CD8-positive, alpha-beta memory T cell (primary cell): Measurements from ENCODE around the gene CTNND2. TPM values are rescaled to one million over a fixed set of nuclear protein-coding genes. Genes with fewer than 3 reads are reported as not detected.
"Not testable (repeated sequence)": the region's sequence is repeated elsewhere in the genome, so short reads cannot be mapped to it uniquely, and the experiment has no call there.

ENCODE experiments used
- CTCF ChIA-PET: fragments of 350-600 bp; sonication (Branson Sonifier 250); formaldehyde crosslinking; loops from one replicate; lab custom pipeline; 2021; ENCODE audit warnings: antibody characterized with exemption; lab: Charles Lee
- POLR2A ChIA-PET: fragments of 350-600 bp; sonication (Branson Sonifier 250); formaldehyde crosslinking; loops from one replicate; lab custom pipeline; 2021; ENCODE audit warnings: antibody characterized with exemption; lab: Charles Lee
- DNase-seq, 5 donors: peaks; one replicate each; pipeline versions ENCODE4 v3.0.0 to v3.0.0-alpha.2; 2020 to 2022; ENCODE audit warnings: mixed read lengths in 1 of 5
- H3K27ac ChIP-seq: one replicate; pipeline ENCODE4 v1.7.0; 2013; ENCODE audit warnings: low read depth, mild to moderate bottlenecking, low read length, moderate library complexity
- H3K27me3 ChIP-seq: 2 replicates; pipeline ENCODE4 v1.7.0; 2013; ENCODE audit warnings: low read length, mild to moderate bottlenecking; ENCODE audit not compliant: insufficient read depth, poor library complexity, severe bottlenecking
- H3K36me3 ChIP-seq: 2 replicates; pipeline ENCODE4 v1.7.0; 2013; ENCODE audit warnings: mild to moderate bottlenecking, low read length, moderate library complexity; ENCODE audit not compliant: insufficient read depth
- H3K4me1 ChIP-seq: 2 replicates; pipeline ENCODE4 v1.7.0; 2013; ENCODE audit warnings: mild to moderate bottlenecking, low read length, moderate library complexity; ENCODE audit not compliant: insufficient read depth
- H3K4me3 ChIP-seq: 2 replicates; pipeline ENCODE4 v1.7.0; 2013; ENCODE audit warnings: mild to moderate bottlenecking, low read length
- H3K9me3 ChIP-seq: 2 replicates; pipeline ENCODE4 v1.7.0; 2013; ENCODE audit warnings: mild to moderate bottlenecking, low read length
- H3K27ac Mint-ChIP-seq, 8 donors: one replicate each; pipeline ENCODE4 v1.8.0; 2020 to 2021; ENCODE audit warnings: mixed read lengths in 8 of 8, mild to moderate bottlenecking in 6 of 8, inconsistent platforms in 3 of 8, moderate library complexity in 3 of 8
- H3K27me3 Mint-ChIP-seq, 2 donors: one replicate each; pipeline ENCODE4 v1.8.0; 2020 to 2021; ENCODE audit warnings: mixed read lengths in 2 of 2, mild to moderate bottlenecking in 1 of 2, moderate library complexity in 1 of 2
- H3K36me3 Mint-ChIP-seq, 3 donors: one replicate each; pipeline ENCODE4 v1.8.0; 2020 to 2021; ENCODE audit warnings: mixed read lengths in 3 of 3, inconsistent platforms in 1 of 3, mild to moderate bottlenecking in 1 of 3
- H3K4me1 Mint-ChIP-seq, 3 donors: one replicate each; pipeline ENCODE4 v1.8.0; 2020 to 2021; ENCODE audit warnings: mixed read lengths in 3 of 3, inconsistent platforms in 1 of 3, mild to moderate bottlenecking in 1 of 3
- H3K4me3 Mint-ChIP-seq, 7 donors: one replicate each; pipeline ENCODE4 v1.8.0; 2020 to 2021; ENCODE audit warnings: mixed read lengths in 7 of 7, mild to moderate bottlenecking in 6 of 7, moderate library complexity in 4 of 7, inconsistent platforms in 2 of 7
- H3K9me3 Mint-ChIP-seq, 5 donors: one replicate each; pipeline ENCODE4 v1.8.0; 2020 to 2022; ENCODE audit warnings: mixed read lengths in 5 of 5, mild to moderate bottlenecking in 3 of 5, moderate library complexity in 2 of 5, inconsistent platforms in 1 of 5
- polyA plus RNA-seq: library from polyadenylated mRNA; unstranded; fragments of 300-500 nt; fragmentation: Illumina TruSeq; gene quantifications from one replicate; pipeline ENCODE4 v1.2.3, GENCODE V29; 2021
- total RNA-seq, 2 experiments: library from RNA; stranded (reverse); gene quantifications; one replicate each; pipeline ENCODE4 v1.2.3, GENCODE V29; 2021

The CTNND2 gene
- total and polyA plus RNA-seq, 3 experiments from 2014 or later: not detected

DNA sequence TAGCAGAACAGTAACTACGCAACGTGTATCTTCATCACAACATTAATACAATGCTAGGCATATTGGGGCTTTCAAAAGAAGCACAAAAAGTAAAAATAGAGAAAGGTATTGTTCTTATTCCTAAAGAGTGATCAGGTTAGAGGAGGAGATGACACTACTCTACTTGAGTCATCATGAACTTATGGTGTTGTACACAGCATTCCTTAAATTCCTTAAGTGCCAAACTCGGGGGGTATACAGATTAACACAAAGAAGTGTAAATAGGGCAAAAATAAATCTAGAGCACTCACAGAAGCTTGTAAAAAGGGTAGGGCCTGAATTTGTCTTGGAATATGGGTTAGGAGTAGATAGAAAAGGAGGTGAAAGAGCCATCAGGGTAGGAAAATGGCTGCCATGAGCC is 835.2 kb downstream of the CTNND2 start:
- no peak for DNase-seq
- H3K36me3 ChIP-seq: no peaks in the 10 kb centered on the region
- Mint-ChIP-seq H3K9me3 (peaks cover 7 to 20% (median 12%) of the 10 kb centered on the region in 5 donors), H3K27ac (no peak overlapping the region), H3K4me1 (no peaks in the 10 kb centered on the region), H3K27me3 (peaks cover 3 to 4% of the 10 kb centered on the region in 2 donors), H3K4me3 (no peak overlapping the region), H3K36me3 (no peaks in the 10 kb centered on the region)
- ChIA-PET CTCF (no interaction called here), POLR2A (no interaction called here)
- no peaks in the 10 kb centered on the region for H3K4me1 ChIP-seq
- no peaks in the 10 kb centered on the region for H3K9me3 ChIP-seq
- no peak overlapping the region for H3K4me3 ChIP-seq
- no peak overlapping the region for H3K27ac ChIP-seq
- no peaks in the 10 kb centered on the region for H3K27me3 ChIP-seq

DNA sequence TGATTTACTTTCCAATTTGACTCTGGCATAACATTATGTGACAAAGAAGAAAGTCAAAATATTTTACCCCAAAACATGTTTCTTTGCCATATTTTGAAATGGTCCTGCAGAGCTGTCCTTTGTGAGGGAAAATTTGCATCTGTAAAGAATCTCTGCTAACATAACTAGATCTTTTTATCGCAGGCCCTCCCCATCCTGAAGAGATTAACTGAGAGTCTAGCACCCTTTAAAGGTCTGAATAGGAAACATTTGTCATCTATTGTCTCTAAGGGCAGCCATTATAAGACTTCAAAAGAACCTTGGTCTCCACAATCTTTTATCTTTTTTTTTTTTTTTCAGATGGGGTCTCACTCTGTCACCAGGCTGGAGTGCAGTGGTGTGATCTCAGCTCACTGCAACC is 838.5 kb downstream of the CTNND2 start:
- H3K4me3 Mint-ChIP-seq, CTCF ChIA-PET, H3K4me1 Mint-ChIP-seq: not testable (repeated sequence)

DNA sequence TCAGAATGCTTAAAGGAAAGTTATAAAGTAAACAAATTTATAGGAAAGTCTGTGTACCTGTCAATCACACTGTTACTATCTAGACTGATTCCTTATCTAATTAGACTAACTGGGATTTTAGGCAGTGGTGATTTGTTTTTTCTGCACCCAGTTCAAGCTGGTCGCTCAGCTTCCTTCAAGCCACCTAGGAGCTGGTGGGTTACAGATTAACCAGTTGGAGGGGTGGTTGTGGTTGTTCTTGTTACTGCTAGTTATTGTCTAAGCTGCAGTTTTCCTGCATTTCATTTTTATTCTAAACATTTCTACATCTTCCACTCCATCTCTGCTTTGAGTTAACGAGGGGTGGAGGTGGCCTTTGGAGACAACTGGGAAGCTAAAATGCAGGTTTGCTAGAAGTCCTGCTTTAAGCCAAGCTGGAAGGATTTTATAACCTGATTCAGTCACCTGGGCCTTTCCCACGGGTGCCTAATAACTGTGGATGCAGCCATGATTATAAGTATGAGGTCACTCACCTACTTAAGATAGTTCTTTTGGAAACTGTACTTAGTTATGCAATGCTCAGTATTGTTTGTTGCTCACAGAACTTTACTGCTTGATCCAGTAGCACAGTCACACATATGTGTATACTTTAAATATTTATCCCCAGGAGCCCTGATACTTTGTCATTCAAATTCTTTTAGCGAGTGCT is 839.3 kb downstream of the CTNND2 start:
- Mint-ChIP-seq H3K4me1 (no peaks in the 10 kb centered on the region), H3K27me3 (peaks cover 0 to 5% of the 10 kb centered on the region in 2 donors), H3K27ac (no peak overlapping the region), H3K9me3 (peaks cover 5 to 12% (median 8%) of the 10 kb centered on the region in 5 donors), H3K36me3 (no peaks in the 10 kb centered on the region), H3K4me3 (no peak overlapping the region)
- no peak for DNase-seq
- POLR2A ChIA-PET: no interaction called here
- H3K36me3 ChIP-seq: no peaks in the 10 kb centered on the region
- no peaks in the 10 kb centered on the region for H3K4me1 ChIP-seq
- H3K9me3 ChIP-seq: no peaks in the 10 kb centered on the region
- CTCF ChIA-PET: no interaction called here
- no peak overlapping the region for H3K27ac ChIP-seq
- no peaks in the 10 kb centered on the region for H3K27me3 ChIP-seq
- no peak overlapping the region for H3K4me3 ChIP-seq

More for the DNA sequence above, 838.5 kb downstream of the CTNND2 start:
- H3K27me3 ChIP-seq, H3K36me3 ChIP-seq, H3K4me3 ChIP-seq, H3K27ac Mint-ChIP-seq, H3K27ac ChIP-seq, H3K36me3 Mint-ChIP-seq, H3K27me3 Mint-ChIP-seq, DNase-seq, H3K4me1 ChIP-seq, H3K9me3 ChIP-seq, POLR2A ChIA-PET: not testable (repeated sequence)
- peaks cover 7 to 20% (median 11%) of the 10 kb centered on the region in 5 donors for H3K9me3 Mint-ChIP-seq

DNA sequence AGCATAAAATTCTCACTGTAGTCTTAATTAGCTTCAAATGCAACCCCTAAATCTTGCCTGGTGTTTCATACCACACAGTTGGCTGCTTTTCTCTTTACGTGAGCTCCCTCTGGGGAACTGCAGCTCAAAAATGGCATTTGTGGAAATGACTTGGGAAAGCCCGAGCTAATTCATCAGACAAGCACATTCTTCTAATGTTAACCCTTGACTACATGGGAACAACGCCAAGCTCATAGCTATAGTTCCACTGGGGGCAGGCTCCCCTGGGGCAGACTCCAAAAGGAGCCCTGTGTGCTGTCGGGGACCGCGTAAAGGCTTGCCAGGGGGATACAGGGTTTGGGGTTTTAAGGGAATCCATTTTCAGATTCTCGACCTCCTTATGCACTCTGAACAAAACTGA is 841.8 kb downstream of the CTNND2 start:
- Mint-ChIP-seq H3K27ac (no peak overlapping the region), H3K36me3 (peaks cover 0 to 5% (median 0%) of the 10 kb centered on the region in 3 donors), H3K27me3 (peaks cover 0 to 5% of the 10 kb centered on the region in 2 donors), H3K4me1 (no peaks in the 10 kb centered on the region), H3K9me3 (peaks cover 0 to 6% (median 0%) of the 10 kb centered on the region in 5 donors), H3K4me3 (no peak overlapping the region)
- no peak overlapping the region for H3K27ac ChIP-seq
- no peak for DNase-seq
- no peaks in the 10 kb centered on the region for H3K9me3 ChIP-seq
- no peaks in the 10 kb centered on the region for H3K4me1 ChIP-seq
- no peaks in the 10 kb centered on the region for H3K36me3 ChIP-seq
- no peak overlapping the region for H3K4me3 ChIP-seq
- no peaks in the 10 kb centered on the region for H3K27me3 ChIP-seq
- ChIA-PET POLR2A (no interaction called here), CTCF (no interaction called here)

DNA sequence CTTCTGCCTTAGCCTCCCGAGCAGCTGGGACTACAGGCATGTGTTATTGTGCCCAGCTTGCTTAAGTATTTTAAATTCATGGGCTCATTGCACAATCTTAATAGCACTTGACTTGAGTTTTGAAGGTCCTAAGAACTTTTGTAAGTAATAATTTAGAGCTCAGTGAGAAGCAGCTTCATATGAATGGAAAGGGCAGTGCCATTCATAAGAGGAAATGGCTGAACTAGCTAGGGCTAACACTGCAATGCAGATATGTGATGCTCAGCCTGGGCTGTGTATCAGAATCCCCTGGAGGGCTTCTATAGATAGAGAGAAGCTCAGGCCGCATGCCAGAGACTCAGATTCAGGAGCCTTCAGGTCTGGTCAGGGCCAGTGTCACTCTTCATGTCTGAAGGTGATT is 847.7 kb downstream of the CTNND2 start:
- DNase-seq: no peak
- H3K27ac ChIP-seq: no peak overlapping the region
- no peak overlapping the region for H3K27ac Mint-ChIP-seq
- no peaks in the 10 kb centered on the region for H3K36me3 ChIP-seq
- H3K9me3 ChIP-seq: no peaks in the 10 kb centered on the region
- ChIA-PET CTCF (no interaction called here), POLR2A (no interaction called here)
- no peak overlapping the region for H3K4me3 Mint-ChIP-seq
- no peaks in the 10 kb centered on the region for H3K27me3 ChIP-seq
- H3K9me3 Mint-ChIP-seq: peaks cover 0 to 6% (median 0%) of the 10 kb centered on the region in 5 donors
- peaks cover 0 to 2% of the 10 kb centered on the region in 2 donors for H3K27me3 Mint-ChIP-seq
- no peaks in the 10 kb centered on the region for H3K4me1 ChIP-seq
- H3K4me1 Mint-ChIP-seq: no peaks in the 10 kb centered on the region
- no peak overlapping the region for H3K4me3 ChIP-seq
- H3K36me3 Mint-ChIP-seq: peaks cover 0 to 11% (median 0%) of the 10 kb centered on the region in 3 donors

DNA sequence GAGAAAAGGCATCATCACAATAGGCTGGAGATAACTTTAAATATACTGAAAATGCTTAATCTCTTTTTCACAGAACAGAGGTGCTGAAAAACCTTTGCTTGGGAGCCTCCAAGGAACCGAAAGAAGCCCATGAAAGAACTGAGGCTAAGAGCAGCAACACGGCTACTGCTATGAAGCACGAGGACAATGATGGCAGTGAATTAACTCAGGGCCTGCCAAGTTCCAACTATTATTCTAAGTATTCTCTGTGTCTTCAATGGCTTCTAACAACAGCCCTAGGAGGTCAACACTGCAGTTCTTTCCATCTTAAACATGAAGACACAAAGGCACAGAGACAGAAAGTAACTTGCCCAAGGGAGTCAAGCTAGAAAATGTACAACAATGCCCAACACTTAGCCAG is 850.2 kb downstream of the CTNND2 start:
- Histone ChIP-seq H3K27ac (no peak overlapping the region), H3K27me3 (no peaks in the 10 kb centered on the region), H3K9me3 (no peaks in the 10 kb centered on the region), H3K36me3 (no peaks in the 10 kb centered on the region), H3K4me1 (no peaks in the 10 kb centered on the region), H3K4me3 (no peak overlapping the region)
- Mint-ChIP-seq H3K27me3 (no peaks in the 10 kb centered on the region), H3K4me1 (no peaks in the 10 kb centered on the region), H3K9me3 (peaks cover 0 to 6% (median 0%) of the 10 kb centered on the region in 5 donors), H3K27ac (no peak overlapping the region), H3K36me3 (peaks cover 0 to 11% (median 0%) of the 10 kb centered on the region in 3 donors), H3K4me3 (no peak overlapping the region)
- POLR2A ChIA-PET: no interaction called here
- DNase-seq: no peak
- CTCF ChIA-PET: no interaction called here

DNA sequence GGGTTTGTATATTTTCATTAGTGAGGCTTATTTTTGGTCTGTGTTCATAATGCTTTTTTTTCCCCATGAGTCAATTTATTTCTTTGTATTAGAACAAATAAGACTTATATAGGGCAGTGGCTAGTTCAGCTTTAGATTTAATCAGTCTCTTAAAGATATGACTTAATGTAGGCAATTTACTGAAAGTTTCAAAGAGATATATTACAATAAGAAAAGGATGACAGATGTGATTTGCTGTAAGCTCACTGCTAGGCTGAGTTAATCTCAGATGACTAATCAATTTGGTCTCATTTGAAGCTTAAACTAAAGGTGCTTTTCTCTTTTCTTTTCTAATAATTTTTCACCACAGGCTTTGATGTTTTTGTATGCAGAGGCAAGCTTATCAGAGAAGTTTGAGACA is 851.4 kb downstream of the CTNND2 start:
- ChIA-PET CTCF (no interaction called here), POLR2A (no interaction called here)
- no peaks in the 10 kb centered on the region for H3K36me3 ChIP-seq
- Mint-ChIP-seq H3K4me1 (no peaks in the 10 kb centered on the region), H3K36me3 (peaks cover 0 to 11% (median 0%) of the 10 kb centered on the region in 3 donors), H3K27me3 (peaks cover 0 to under 1% of the 10 kb centered on the region in 2 donors), H3K4me3 (no peak overlapping the region), H3K27ac (no peak overlapping the region), H3K9me3 (peaks cover 0 to 5% (median 0%) of the 10 kb centered on the region in 5 donors)
- no peak for DNase-seq
- no peaks in the 10 kb centered on the region for H3K27me3 ChIP-seq
- no peaks in the 10 kb centered on the region for H3K4me1 ChIP-seq
- no peak overlapping the region for H3K4me3 ChIP-seq
- H3K27ac ChIP-seq: no peak overlapping the region
- H3K9me3 ChIP-seq: no peaks in the 10 kb centered on the region

DNA sequence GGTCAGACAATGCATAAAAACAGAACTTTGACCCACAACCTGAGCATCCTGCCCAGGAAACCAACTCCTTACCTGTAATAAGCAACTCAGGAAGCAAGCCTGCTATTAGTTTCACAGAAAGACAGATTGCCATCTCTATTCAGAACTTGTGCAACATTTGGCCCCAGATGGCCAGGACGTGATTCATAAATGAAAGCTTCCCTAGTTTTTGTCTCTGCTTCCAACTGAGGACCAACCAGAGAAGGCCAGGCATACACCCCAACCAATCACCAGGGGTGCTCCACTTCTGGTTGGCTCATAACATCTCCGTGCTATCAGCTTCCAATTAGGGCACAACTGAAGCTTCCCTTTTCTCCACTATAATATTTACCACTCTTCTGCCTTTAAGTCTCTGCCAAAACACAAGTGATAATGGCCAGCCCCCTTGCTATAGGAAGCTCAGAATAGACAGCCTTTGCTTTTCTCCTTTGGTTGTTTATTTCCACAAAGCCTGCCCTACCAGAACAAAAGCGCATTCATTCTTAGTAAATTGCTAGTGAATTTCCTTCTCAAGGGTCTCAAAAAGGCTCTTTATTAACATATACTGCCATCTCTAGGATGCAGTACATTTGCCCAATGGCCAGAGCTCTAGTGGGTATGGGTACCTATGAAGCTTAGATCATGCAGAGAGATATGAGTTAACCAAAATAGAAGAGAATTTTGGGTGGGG is 853.5 kb downstream of the CTNND2 start:
- Histone ChIP-seq H3K27ac (no peak overlapping the region), H3K27me3 (no peaks in the 10 kb centered on the region), H3K4me1 (no peaks in the 10 kb centered on the region), H3K4me3 (no peak overlapping the region), H3K36me3 (no peaks in the 10 kb centered on the region), H3K9me3 (no peaks in the 10 kb centered on the region)
- ChIA-PET CTCF (no interaction called here), POLR2A (no interaction called here)
- Mint-ChIP-seq H3K9me3 (no peaks in the 10 kb centered on the region), H3K27ac (peak overlapping the region in 1 of 8 donors; percentile 55), H3K36me3 (no peaks in the 10 kb centered on the region), H3K27me3 (peaks cover 2 to 3% of the 10 kb centered on the region in 2 donors), H3K4me1 (no peaks in the 10 kb centered on the region), H3K4me3 (no peak overlapping the region)
- no peak for DNase-seq
